Vagina (tissue), 2 donors: Measurements from ENCODE around the gene GPC1. TPM values are rescaled to one million over a fixed set of nuclear protein-coding genes. Genes with fewer than 3 reads are reported as not detected.

ENCODE experiments used
- DNase-seq, 2 donors: peaks; one replicate each; pipeline ENCODE4 v3.0.0-alpha.2; 2017; ENCODE audit errors: extremely low spot score in 2 of 2
- H3K27ac ChIP-seq: fragments of 200-600 bp; sonication (generic); one replicate; pipeline ENCODE4 v1.5.1; 2019
- H3K27me3 ChIP-seq: fragments of 200-600 bp; sonication (generic); one replicate; pipeline ENCODE4 v1.5.1; 2019
- H3K36me3 ChIP-seq, 2 donors: fragments of 200-600 bp; sonication (generic); one replicate each; pipeline ENCODE4 v1.5.1; 2017 to 2019
- H3K4me1 ChIP-seq: fragments of 200-600 bp; sonication (generic); one replicate; pipeline ENCODE4 v1.5.1; 2019
- H3K4me3 ChIP-seq, 2 donors: fragments of 200-600 bp; sonication (generic); 1 replicate in 1 of 2; 2 replicates in 1 of 2; pipeline ENCODE4 v1.5.1; 2016 to 2019
- H3K9me3 ChIP-seq: fragments of 200-600 bp; sonication (generic); one replicate; pipeline ENCODE4 v1.5.1; 2019
- POLR2A ChIP-seq, 2 donors: fragments of 450-650 bp; IDR thresholded peaks; one replicate each; pipeline ENCODE4 v1.6.1; 2017; ENCODE audit warnings: antibody characterized with exemption in 2 of 2, mild to moderate bottlenecking in 2 of 2, moderate library complexity in 2 of 2
- POLR2AphosphoS5 ChIP-seq, 2 donors: sonication (generic); formaldehyde crosslinking; IDR thresholded peaks; one replicate each; pipeline ENCODE4 v1.9.0; 2017; ENCODE audit warnings: antibody characterized with exemption in 2 of 2, mild to moderate bottlenecking in 2 of 2, low read depth in 1 of 2; ENCODE audit not compliant: insufficient read depth in 1 of 2
- intact Hi-C: fragments of 100-400 bp; cut with DNase I; formaldehyde crosslinking; loops from one replicate; pipeline ENCODE4 v1.15.1; 2023
- total RNA-seq: library from RNA; depleted of rRNA; stranded (reverse); fragments of >200 nt; gene quantifications from one replicate; pipeline ENCODE4 v1.2.3, GENCODE V29; 2016
- TF ChIP-seq, protein P1 (sequence below), 3 experiments: fragments of 450-650 bp in 2 of 3; fragments of 200-600 bp in 1 of 3; sonication (generic) in 1 of 3; IDR thresholded peaks; one replicate each; pipeline ENCODE4 v1.5.1; 2017 to 2019; ENCODE audit warnings: antibody characterized with exemption in 3 of 3, mild to moderate bottlenecking in 2 of 3, moderate library complexity in 2 of 3

GPC1 gene
- total RNA-seq, 1 donor from 2014 or later = 73.2 TPM

GRCh38 chr2:240436683-240437550 is 1.5 kb downstream of the GPC1 start:
- peak overlapping the region; percentile 90 for H3K27ac ChIP-seq
- H3K27me3 ChIP-seq = no peaks in the 10 kb centered on the region
- peaks cover 80% of the 10 kb centered on the region for H3K4me1 ChIP-seq
- peak in 1 of 2 donors; percentile 35 for TF ChIP-seq POLR2AphosphoS5 (IDR thresholded peaks at IDR 0.05; ENCODE audit: insufficient read depth in 1 of 2, low read depth in 1 of 2)
- TF ChIP-seq, protein P1, sequence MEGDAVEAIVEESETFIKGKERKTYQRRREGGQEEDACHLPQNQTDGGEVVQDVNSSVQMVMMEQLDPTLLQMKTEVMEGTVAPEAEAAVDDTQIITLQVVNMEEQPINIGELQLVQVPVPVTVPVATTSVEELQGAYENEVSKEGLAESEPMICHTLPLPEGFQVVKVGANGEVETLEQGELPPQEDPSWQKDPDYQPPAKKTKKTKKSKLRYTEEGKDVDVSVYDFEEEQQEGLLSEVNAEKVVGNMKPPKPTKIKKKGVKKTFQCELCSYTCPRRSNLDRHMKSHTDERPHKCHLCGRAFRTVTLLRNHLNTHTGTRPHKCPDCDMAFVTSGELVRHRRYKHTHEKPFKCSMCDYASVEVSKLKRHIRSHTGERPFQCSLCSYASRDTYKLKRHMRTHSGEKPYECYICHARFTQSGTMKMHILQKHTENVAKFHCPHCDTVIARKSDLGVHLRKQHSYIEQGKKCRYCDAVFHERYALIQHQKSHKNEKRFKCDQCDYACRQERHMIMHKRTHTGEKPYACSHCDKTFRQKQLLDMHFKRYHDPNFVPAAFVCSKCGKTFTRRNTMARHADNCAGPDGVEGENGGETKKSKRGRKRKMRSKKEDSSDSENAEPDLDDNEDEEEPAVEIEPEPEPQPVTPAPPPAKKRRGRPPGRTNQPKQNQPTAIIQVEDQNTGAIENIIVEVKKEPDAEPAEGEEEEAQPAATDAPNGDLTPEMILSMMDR (IDR thresholded peaks at IDR 0.05) = no peak
- no peak for DNase-seq
- peak overlapping the region; percentile 66 to 78 for H3K4me3 ChIP-seq
- no peaks in the 10 kb centered on the region for H3K36me3 ChIP-seq
- H3K9me3 ChIP-seq = no peaks in the 10 kb centered on the region
- intact Hi-C loops = no loop called here

- no peaks in the 10 kb centered on the region for H3K9me3 ChIP-seq
- TF ChIP-seq POLR2AphosphoS5 (IDR thresholded peaks at IDR 0.05; ENCODE audit: insufficient read depth in 1 of 2, low read depth in 1 of 2) (no peak), POLR2A (IDR thresholded peaks at IDR 0.05) (no peak)
- TF ChIP-seq, protein P1 (IDR thresholded peaks at IDR 0.05) = no peak
- peak overlapping the region; percentile 66 to 78 for H3K4me3 ChIP-seq
- intact Hi-C loops = no loop called here
- no peak for DNase-seq
- peak overlapping the region; percentile 90 for H3K27ac ChIP-seq
- H3K36me3 ChIP-seq = no peaks in the 10 kb centered on the region
- no peaks in the 10 kb centered on the region for H3K27me3 ChIP-seq
- peaks cover 84% of the 10 kb centered on the region for H3K4me1 ChIP-seq
Measured at GRCh38 chr2:240437551-240437860, 2.0 kb downstream of the GPC1 start.

- DNase-seq = no peak
- Histone ChIP-seq H3K27ac (peak overlapping the region; percentile 67), H3K4me3 (peak overlapping the region; percentile 66 to 78), H3K27me3 (no peaks in the 10 kb centered on the region), H3K9me3 (no peaks in the 10 kb centered on the region), H3K4me1 (peaks cover 84% of the 10 kb centered on the region), H3K36me3 (no peaks in the 10 kb centered on the region)
- intact Hi-C loops = no loop called here
- TF ChIP-seq POLR2A (IDR thresholded peaks at IDR 0.05) = no peak
- TF ChIP-seq, protein P1 (IDR thresholded peaks at IDR 0.05) = peak; percentile 88 to 96 (median 90)
- TF ChIP-seq POLR2AphosphoS5 (IDR thresholded peaks at IDR 0.05; ENCODE audit: insufficient read depth in 1 of 2, low read depth in 1 of 2) = no peak
Measured at GRCh38 chr2:240437861-240438809, 2.7 kb downstream of the GPC1 start.

GRCh38 chr2:240438810-240439697 is 3.6 kb downstream of the GPC1 start:
- peak overlapping the region; percentile 67 for H3K27ac ChIP-seq
- no peak for TF ChIP-seq POLR2A (IDR thresholded peaks at IDR 0.05)
- TF ChIP-seq POLR2AphosphoS5 (IDR thresholded peaks at IDR 0.05; ENCODE audit: insufficient read depth in 1 of 2, low read depth in 1 of 2) = no peak
- TF ChIP-seq, protein P1 (IDR thresholded peaks at IDR 0.05) = no peak
- intact Hi-C loops = no loop called here
- no peaks in the 10 kb centered on the region for H3K36me3 ChIP-seq
- peaks cover 84% of the 10 kb centered on the region for H3K4me1 ChIP-seq
- H3K4me3 ChIP-seq = no peak overlapping the region
- H3K9me3 ChIP-seq = no peaks in the 10 kb centered on the region
- no peak for DNase-seq
- H3K27me3 ChIP-seq = no peaks in the 10 kb centered on the region
